Panc1 (cell line): ENCODE results near the gene RAD51AP1. TPM values are rescaled to one million over a fixed set of nuclear protein-coding genes. Genes with fewer than 3 reads are reported as not detected.

Experiments
- ATAC-seq: fragments of 200-7000 bp; cut with Tn5 transposase; 2 replicates; pipeline ENCODE4 v1.9.1; 2020; ENCODE audit warnings: mild to moderate bottlenecking, moderate library complexity
- BruUV-seq: library from RNA; stranded (reverse); fragments of 400-500 nt; replicated peaks from 2 replicates; lab custom pipeline; 2021; lab: Mats Ljungman, UMichigan
- CTCF ChIA-PET: fragments of 300-600 bp; sonication (Branson Sonifier 250); formaldehyde crosslinking; loops from one replicate; lab custom pipeline; 2022; ENCODE audit warnings: antibody characterized with exemption; lab: Charles Lee
- POLR2A ChIA-PET: fragments of 300-600 bp; sonication (Branson Sonifier 250); formaldehyde crosslinking; loops from one replicate; lab custom pipeline; 2022; ENCODE audit warnings: antibody characterized with exemption; lab: Charles Lee
- DNase-seq: peaks from one replicate; pipeline ENCODE4 v3.0.0-alpha.2; 2010; ENCODE audit warnings: low read depth, low spot score
- H3K27ac ChIP-seq: 2 replicates; pipeline ENCODE4 v1.5.1; 2011; ENCODE audit warnings: mild to moderate bottlenecking, low read length, inconsistent platforms
- H3K27me3 ChIP-seq: fragments of 200-500 bp; sonication (Bioruptor generic); 2 replicates; pipeline ENCODE4 v1.6.0; 2014; ENCODE audit warnings: low read length, inconsistent platforms; ENCODE audit not compliant: control insufficient read depth, insufficient read depth
- H3K36me3 ChIP-seq: fragments of 200-500 bp; sonication (Bioruptor generic); 2 replicates; pipeline ENCODE4 v1.5.1; 2014; ENCODE audit warnings: inconsistent platforms, mild to moderate bottlenecking, low read length, moderate library complexity; ENCODE audit not compliant: control insufficient read depth, insufficient read depth
- H3K4me1 ChIP-seq: 2 replicates; pipeline ENCODE4 v1.5.1; 2011; ENCODE audit warnings: inconsistent platforms, mild to moderate bottlenecking, low read length, moderate library complexity; ENCODE audit not compliant: control insufficient read depth, insufficient read depth
- H3K4me3 ChIP-seq, 2 experiments: 2 replicates each; pipeline ENCODE4 v1.5.1; 2011 to 2012; ENCODE audit warnings: low read depth in 2 of 2, low read length in 2 of 2, mild to moderate bottlenecking in 2 of 2, inconsistent platforms in 1 of 2, moderate library complexity in 1 of 2
- H3K9me3 ChIP-seq: fragments of 200-500 bp; sonication (Bioruptor generic); 2 replicates; pipeline ENCODE4 v1.5.1; 2014; ENCODE audit warnings: low read depth, mild to moderate bottlenecking, inconsistent platforms, low read length, moderate library complexity; ENCODE audit not compliant: control insufficient read depth, insufficient read depth
- CTCF ChIP-seq: fragments of 450-650 bp; IDR thresholded peaks from 2 replicates; pipeline ENCODE4 v1.5.1; 2017; ENCODE audit warnings: mild to moderate bottlenecking
- POLR2AphosphoS5 ChIP-seq: IDR thresholded peaks from 2 replicates; pipeline ENCODE4 v1.6.1; 2012; ENCODE audit warnings: mild to moderate bottlenecking, low read depth, low read length, moderate library complexity
- REST ChIP-seq, 2 experiments: IDR thresholded peaks; 2 replicates each; pipeline ENCODE4 v1.6.1; 2011 to 2012; ENCODE audit warnings: low read depth in 2 of 2, control low read depth in 1 of 2, low read length in 1 of 2, mild to moderate bottlenecking in 1 of 2, moderate library complexity in 1 of 2; ENCODE audit not compliant: insufficient read depth in 1 of 2
- SIN3A ChIP-seq: IDR thresholded peaks from 2 replicates; pipeline ENCODE4 v1.6.1; 2012; ENCODE audit warnings: low read depth, mild to moderate bottlenecking, low read length, moderate library complexity, borderline replicate concordance; ENCODE audit not compliant: insufficient read depth
- TCF7L2 ChIP-seq: IDR thresholded peaks from 2 replicates; pipeline ENCODE4 v1.6.1; 2011; ENCODE audit warnings: mild to moderate bottlenecking, low read depth, low read length, inconsistent platforms
- in situ Hi-C: cut with HindIII; loops from 2 replicates; pipeline ENCODE4 v1.10.0; 2016; ENCODE audit warnings: low sequenced_read_pairs, low pct_unique_long_range_greater_than_20kb
- intact Hi-C: fragments of 100-400 bp; cut with micrococcal nuclease; formaldehyde crosslinking; loops from one replicate; pipeline ENCODE4 v1.10.0; 2022; ENCODE audit not compliant: unreplicated experiment
- total RNA-seq: library from RNA; stranded (reverse); gene quantifications from one replicate; pipeline ENCODE4 v1.2.1, GENCODE V29; 2021; ENCODE audit not compliant: unreplicated experiment

Gene RAD51AP1
- total RNA-seq, 1 experiment from 2014 or later = 18.1 TPM

- POLR2A ChIA-PET = no interaction called here
- intact Hi-C loops = no loop called here
- BruUV-seq = no TSS peak
- H3K4me3 ChIP-seq = no peak overlapping the region
- H3K27me3 ChIP-seq = no peaks in the 10 kb centered on the region
- ATAC-seq = no peak
- TF ChIP-seq POLR2AphosphoS5 (no peak), REST (IDR thresholded peaks at IDR 0.05; ENCODE audit: insufficient read depth in 1 of 2, low read depth in 2 of 2, low read length in 1 of 2) (no peak), CTCF (no peak), TCF7L2 (no peak), SIN3A (no peak)
- H3K27ac ChIP-seq = no peak overlapping the region
- CTCF ChIA-PET = no interaction called here
- H3K9me3 ChIP-seq = no peaks in the 10 kb centered on the region
- no peak for DNase-seq
- in situ Hi-C loops = no loop called here
- no peaks in the 10 kb centered on the region for H3K4me1 ChIP-seq
- H3K36me3 ChIP-seq = peaks cover 4% of the 10 kb centered on the region
Observed at GRCh38 chr12:4530160-4530559, 8.5 kb upstream of the RAD51AP1 start.

GRCh38 chr12:4530982-4531586 lies 7.6 kb upstream of the RAD51AP1 start:
- Histone ChIP-seq H3K4me3 (no peak overlapping the region), H3K27me3 (no peaks in the 10 kb centered on the region), H3K9me3 (no peaks in the 10 kb centered on the region), H3K36me3 (peaks cover 4% of the 10 kb centered on the region), H3K27ac (no peak overlapping the region), H3K4me1 (no peaks in the 10 kb centered on the region)
- intact Hi-C loops (no loop called here), in situ Hi-C loops (no loop called here)
- ATAC-seq (no peak), DNase-seq (no peak)
- ChIA-PET POLR2A (no interaction called here), CTCF (no interaction called here)
- no TSS peak for BruUV-seq
- TF ChIP-seq CTCF = no peak
- no peak for TF ChIP-seq REST (IDR thresholded peaks at IDR 0.05; ENCODE audit: insufficient read depth in 1 of 2, low read depth in 2 of 2, low read length in 1 of 2)
- no peak for TF ChIP-seq TCF7L2
- no peak for TF ChIP-seq SIN3A
- no peak for TF ChIP-seq POLR2AphosphoS5
